ENCODE data around the gene TRIM2.

- TF ChIP-seq ZNF274 (IDR thresholded peaks at IDR 0.05; ENCODE audit: low read depth, low read length) (no peak), YY1 (IDR thresholded peaks at IDR 0.05; ENCODE audit: insufficient read depth, insufficient read length) (no peak)
These were observed 162.8 kb downstream of the TRIM2 start for GRCh38 chr4:153367092-153367491.
